OCI-M1 (cell line): ENCODE measurements around the gene ETV6.

ENCODE experiments used
- DNase-seq: peaks from one replicate; lab custom pipeline; 2025; lab: John Stamatoyannopoulos, UW

ETV6 gene

DNA sequence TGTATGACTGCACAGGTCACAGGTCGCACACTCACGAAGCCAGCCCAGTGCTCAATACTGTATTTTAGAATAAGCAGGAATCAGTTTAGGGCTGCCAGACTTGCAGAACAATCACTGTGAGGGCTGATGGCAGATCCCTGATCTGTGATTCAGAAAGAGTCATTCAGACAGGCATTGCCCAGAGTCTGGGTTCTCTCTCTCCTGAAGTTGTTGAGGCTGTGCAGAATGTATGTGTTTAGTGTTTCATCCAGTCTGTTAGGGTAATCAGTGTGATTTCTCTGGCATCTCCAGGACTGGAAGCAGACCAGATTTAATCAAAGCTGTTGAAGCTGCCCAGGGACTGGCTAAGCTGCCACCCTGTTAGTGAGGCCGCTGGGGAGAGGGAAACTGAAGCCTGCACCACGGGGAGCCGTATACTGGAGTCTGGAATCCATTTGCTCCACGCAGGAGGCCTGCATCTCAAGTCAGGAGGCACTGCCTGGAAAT, 69.3 kb downstream of the ETV6 start:
- DNase-seq: no peak

DNA sequence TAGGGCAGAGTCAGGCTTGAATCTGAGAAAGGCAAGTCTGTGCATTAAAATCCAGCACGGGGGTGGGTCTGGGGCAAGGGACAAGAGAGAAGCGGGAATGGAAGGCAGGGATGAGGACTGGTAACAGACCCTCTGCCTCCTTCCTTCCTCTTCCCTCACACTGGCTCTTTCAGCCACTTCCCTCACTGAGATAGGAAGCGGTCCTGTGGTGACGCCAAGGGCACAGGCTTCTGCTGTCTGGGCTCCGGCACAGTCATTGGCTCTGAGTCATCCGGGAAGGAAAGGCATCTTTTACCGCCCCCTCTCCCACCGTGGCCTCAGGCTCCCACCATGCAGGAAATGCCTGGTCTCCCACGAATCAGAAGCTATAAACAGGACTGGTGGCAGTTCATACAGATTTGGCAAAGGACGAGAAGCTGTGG, 70.2 kb downstream of the ETV6 start:
- DNase-seq: no peak

DNA sequence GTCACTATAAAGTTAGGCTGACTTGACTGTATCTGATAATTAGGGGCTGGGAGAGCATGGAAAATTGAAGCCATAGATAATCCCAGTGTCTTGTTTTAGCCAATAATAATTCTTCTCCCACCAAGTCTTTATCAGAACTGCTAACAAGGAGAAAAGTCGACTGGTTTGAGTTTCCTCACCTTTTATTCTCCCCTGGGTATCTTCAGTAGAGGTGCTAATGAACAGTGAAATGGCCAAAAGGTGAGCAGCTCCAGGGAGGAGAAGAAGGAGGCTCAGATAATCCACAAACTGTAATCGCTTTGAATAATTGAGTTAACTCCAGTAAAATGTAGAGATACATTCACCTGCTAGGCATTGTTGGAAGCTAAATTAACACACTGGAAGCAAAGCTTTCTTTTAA, 72.6 kb downstream of the ETV6 start:
- DNase-seq: no peak

DNA sequence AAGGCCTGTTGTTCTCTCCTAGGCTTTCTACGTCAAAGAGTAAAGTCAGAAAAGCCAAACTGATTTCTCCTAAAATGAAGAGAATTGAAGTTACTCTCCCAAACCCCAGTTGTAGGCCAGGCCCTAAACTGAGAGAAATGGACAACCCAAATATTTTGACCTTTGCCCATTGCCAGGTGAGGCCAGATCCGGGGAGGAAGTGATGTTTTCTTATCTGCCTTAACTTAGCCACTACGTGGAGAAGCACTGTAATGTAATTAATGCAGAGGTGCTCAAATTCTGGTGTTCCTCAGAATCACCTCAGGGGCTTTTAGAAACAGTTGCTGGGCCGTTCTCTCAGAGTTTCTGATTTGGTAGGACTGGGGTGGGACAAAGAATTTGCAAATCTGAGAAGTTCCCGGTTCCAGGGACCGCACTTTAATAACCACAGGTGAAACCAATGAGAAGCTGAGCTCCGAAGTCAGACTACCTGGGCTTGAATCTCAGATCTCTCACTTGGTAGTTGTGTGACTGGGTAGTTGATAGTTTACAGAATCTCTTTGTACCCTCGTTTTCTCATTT, 73.2 kb downstream of the ETV6 start:
- DNase-seq: no peak

DNA sequence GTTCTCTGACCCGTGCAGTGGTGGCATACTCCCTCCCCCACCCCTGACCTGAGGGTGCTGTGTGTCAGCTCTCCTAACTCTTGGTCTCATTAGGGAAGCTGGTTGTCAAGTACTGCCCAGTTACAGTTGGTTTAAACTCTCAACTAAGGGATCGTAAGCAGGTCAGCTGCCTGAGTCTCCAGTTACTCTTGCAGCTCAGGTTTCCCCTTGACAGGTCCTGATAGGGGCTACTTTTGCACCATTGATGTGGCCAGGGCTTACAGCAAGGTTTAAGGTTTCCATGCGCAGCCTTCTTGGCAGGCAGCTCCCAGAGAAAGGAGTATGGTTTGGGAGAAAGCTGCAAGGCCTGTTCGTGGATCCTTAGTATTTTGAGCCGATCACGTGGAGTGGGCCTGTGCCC, 74.5 kb downstream of the ETV6 start:
- no peak for DNase-seq

DNA sequence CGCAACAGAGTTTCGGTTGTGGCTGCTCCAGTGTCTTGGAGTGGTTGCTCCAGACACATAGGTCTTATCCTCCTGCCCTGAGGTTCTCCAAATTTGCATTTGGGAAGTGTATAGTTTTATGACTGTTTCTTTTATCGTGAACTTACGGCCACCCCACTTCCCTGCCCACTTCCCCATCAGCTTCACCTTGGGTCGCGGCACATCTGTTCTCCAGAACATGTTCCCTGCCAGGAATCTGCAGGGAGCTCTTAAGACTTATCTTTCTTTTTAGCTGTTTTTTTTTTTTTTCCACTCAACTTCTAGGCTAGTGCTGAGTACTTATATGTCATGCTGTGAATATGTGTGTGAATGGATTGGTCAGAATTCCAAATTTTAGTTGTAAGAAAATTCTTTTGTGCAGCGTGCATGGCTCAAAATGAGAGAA, 75.4 kb downstream of the ETV6 start:
- DNase-seq: no peak

DNA sequence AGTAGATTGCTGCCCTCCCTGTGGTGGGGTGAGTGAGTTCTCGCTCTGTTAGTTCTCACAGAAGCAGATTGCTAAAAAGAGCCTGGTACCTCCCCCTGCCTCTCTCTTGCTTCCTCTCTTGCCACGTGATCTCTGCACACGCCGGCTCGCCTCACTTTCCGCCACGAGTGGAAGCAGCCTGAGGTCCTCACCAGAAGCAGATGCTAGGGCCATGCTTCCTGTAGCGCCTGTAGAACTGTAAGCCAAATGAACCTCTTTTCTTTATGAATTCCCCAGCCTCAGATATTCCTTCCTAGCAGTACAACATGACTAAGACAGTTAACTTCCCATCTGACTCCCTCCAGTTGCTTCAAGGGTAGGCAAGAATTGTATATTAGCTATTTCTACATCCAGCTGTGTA, 76.2 kb downstream of the ETV6 start:
- DNase-seq: no peak

DNA sequence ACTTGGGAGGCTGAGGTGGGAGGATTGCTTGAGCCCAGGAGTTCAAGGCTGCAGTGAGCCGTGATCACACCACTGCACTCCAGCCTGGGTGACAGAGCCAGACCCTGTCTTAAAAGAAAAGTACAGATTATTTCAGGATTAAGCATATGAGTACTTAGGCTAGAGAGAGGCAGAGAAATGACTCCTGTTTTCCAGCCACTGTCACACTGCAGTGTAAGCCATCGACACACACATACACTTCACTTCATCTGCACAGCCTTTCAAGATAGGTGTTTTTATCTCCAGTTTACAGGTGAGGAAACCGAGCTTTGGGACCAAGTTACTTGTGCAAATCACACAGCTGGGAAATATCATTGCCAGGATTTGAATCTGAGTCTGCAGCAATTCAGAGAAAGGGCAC, 77.2 kb downstream of the ETV6 start:
- no peak for DNase-seq

DNA sequence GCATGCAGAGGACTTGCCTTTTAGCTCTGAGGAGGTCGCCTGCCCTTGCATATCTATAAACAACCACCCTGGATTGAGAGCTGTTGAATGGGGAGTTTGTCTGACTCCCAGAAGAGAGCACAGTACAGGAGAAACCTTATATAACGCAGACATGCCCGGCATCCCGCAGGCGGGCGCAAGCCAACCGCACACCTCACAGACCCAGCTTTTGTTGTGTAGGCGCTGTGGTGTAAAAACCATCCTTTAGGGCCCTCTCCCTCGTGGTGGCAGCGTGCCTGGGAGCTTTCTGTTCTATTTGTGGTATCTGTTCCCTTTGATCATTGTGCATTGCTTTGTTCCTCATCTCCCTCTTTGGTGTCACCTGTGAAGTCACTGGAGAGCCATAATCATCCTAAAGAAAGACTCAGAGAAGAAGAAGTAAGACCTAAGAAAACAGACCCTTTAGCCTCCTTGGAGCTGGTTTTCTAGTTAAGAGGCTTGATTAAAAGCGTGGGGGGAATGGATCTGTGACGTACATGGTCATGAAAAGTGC, 77.7 kb downstream of the ETV6 start:
- no peak for DNase-seq

DNA sequence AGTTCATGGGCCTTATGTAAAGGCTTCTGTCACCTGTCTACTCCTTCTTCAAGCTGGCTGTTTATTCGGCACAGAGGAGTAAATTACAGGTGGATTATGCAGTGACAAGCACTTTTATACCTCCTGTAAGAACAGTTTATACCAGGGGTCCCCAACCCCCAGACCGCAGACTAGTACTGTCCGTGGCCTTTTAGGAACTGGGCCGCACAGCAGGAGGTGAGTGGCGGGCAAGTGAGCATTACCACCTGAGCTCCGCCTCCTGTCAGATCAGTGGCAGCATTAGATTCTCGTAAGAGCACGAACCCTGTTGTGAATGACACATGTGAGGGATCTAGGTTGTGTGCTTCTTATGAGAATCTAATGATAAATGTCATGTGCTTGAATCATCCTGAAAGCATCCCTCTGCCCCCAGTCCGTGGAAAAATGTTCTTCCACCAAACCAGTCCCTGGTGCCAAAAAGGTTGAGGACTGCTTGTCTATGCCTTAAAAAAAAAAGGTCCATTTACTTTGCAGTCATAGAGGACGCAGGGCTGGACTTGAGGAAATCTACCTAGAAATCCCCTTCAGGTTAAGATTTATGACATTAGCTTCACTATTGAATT, 78.8 kb downstream of the ETV6 start:
- DNase-seq: no peak

DNA sequence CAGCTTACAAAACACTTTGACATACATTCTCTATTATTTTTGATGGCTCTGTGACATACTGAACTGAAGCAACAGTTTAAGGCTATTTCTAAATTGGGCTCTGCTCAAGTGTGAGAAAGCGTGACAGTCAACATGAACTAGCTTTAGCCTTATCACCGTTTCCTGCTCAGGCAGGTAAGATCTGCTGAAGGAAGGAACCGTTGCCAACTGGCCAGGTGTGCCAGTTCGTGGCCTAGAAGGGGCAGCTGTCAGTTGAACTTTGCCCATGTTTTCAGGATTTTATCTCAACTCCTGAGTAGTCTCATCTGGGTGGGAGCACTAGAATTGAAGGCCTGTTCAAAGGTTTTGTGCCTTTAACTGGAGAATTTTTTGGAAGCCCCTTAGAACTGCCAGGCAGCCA, 79.5 kb downstream of the ETV6 start:
- DNase-seq: no peak

DNA sequence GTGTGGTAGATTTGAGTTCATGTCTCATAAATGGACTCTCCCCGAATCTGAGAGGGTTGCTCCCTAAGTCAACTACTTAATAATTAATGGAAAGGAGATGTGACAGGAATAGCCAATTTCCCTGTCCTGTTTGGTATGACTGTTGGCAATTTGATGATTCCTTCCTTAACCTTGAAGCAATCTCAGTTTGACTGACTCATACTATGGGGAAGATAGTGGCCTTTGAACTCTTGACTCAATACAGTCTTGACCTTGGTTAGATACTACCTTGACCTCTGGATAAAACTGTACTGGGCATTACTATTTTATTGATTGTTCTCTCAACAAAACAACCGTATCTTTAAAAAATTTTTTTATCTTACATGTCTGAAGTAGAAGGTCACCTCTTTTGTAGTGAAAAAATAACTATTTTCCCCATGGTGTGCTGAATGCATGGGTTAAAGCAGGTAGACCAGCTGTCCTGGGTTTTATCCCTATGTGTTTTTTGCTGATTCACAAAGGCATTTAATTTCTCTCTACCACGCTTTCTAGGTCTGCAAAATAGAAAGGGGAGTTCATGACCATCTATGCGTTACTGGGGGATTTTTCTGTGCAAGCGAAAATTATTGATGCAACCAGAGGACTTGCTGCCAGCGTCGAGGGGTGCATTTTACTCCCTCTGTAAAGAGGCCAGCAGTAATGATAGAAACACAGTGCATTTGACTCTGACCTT, 80.1 kb downstream of the ETV6 start:
- DNase-seq: no peak

DNA sequence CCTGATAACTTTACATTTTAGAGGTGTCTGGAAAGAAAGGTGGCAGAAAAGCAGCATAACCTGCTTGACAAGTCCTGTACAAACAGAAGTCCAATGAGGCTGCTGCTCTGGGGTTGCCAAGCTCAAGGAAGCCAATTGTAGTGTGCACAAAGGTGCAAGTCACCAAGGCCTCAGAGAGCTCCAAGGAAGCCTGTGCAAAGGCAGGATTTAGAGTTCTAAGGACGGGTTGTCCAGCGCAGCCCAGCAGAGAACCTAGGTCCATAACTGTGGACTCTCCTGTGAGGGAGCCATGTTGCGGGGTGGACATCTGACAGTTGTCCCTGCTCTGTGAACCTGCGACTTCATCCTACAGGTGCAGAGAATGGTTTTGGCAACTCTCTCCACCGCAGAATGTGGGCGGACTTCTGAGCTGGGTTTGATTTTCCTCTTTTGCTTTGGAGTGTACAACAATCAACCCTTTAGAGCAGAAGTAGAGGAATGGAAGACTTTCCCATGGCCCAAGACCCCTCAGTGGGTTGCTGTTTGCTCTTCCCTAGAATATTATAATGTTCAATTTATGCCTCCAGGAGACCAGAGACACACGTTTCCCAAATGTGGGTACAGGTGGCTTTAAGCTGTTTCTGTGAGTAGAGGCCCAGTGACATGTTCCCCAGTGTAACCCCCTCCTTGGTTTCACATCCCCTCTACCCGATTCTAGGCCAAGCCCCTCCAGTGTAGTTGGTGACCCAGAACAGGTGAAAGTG, 81.0 kb downstream of the ETV6 start:
- no peak for DNase-seq

DNA sequence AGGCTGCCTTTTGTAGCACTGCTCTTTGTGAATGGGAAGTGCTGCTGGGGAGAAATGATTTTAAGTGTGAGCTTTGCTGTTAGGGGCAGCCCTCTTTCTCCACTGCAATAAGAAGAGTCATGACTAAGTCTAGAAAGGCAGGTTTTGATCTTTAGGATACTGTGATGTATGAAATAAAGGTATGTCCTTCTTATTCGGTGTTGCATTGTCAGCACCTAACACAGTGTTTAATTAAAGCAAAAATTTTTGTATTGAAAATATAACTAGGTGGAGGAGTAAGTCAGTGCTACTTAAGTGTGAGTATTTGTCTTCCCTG, 81.5 kb downstream of the ETV6 start:
- no peak for DNase-seq

DNA sequence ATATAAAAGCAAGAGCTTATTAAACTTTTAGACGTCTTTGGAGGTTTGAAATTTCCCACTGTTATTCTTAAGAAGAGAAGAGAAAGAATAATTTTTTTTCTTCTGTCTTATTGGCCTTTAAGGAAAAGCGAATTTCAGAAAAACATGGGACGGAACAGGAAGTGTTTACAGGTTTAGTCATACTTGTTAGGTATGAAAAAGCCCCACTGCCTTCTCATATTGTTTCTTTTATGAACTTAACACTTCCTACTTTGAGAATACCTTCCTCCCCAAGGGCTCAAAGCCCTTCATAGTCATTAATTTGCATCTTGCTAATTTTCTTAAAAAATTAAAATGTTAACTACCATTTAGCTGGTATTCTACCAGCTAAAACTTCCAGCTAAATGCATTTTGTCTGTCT, 82.0 kb downstream of the ETV6 start:
- DNase-seq: no peak

DNA sequence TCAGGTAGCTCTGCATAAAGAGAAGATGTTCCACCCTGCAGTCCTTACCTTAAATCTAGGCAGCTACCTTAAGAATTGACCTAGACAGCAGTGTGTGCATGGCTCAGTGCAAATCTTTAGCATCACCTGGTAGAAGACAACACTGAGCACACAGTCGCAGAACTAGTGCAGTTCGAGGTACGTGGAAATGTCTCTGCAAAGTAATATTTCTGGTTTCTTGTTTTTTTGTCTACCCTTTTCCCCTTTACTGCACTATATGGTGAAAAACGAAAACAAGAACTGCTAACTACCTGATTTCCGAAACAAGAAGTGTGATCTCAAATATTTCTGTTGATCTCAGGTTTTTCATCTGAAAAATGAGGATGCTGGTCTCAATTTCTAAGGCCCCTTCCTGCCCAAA, 82.5 kb downstream of the ETV6 start:
- no peak for DNase-seq

DNA sequence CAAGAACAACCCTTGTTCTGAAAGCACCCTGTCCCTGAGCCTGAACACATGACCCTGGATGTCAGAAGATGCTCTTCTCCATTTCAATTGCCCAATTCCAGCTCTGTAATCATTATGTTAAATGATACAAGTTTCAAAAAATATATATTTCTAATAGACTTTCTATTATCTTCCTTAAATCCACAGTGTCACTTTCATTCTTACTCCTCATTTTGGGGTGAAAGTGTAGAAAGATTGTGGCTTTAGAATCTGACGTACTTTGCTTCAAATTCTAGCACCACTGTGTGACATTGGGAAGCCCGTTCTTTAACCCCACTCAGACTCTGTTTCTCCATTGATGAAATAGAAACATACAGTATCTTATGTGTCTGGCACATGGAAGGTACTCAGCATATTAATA, 83.2 kb downstream of the ETV6 start:
- DNase-seq: no peak

DNA sequence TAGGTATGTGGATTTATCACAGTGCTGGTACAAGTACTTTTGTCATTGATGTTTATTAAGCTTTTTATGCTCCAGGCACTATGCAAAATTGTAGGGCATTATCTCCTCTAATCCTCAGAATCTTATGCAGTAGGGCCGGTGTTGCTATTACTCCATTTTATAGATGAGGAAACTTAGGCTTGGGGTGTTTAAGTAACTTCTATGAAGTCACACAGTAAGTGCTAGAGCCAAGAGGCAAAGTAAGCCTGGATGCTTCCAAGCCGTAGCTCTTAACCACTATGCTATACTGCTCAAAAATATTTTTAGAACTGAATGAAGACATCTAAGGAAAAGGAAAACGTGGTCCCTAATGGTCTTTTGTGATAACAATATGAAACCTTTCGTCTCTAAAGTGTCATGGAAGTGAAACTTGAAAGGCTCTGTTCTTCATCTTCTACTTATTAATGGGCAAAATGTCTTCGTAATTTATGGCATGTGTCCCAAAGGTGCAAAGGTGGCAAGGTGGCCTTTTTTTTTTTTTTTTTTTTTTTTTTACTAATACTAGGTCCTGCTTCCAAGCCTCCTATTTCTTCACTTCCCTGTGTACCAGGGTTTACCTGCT, 85.2 kb downstream of the ETV6 start:
- no peak for DNase-seq

DNA sequence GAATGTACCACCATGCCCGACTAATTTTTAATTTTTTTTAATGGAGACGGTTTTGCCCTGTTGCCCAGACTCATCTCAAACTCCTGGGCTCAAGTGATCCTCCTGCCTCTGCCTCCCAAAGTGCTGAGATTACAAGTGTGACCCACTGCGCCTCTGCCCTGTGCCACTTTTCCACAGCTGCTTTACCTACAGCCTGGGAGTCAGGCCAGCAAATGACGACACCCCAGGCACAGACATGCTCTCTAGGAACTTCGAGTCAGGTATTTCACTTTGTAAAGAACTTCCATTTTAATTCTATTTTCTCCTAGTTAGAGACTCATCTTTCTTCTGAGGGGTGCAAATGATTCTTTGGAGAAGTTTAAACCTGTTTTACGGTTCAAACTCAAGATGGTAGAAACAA, 89.0 kb downstream of the ETV6 start:
- no peak for DNase-seq

DNA sequence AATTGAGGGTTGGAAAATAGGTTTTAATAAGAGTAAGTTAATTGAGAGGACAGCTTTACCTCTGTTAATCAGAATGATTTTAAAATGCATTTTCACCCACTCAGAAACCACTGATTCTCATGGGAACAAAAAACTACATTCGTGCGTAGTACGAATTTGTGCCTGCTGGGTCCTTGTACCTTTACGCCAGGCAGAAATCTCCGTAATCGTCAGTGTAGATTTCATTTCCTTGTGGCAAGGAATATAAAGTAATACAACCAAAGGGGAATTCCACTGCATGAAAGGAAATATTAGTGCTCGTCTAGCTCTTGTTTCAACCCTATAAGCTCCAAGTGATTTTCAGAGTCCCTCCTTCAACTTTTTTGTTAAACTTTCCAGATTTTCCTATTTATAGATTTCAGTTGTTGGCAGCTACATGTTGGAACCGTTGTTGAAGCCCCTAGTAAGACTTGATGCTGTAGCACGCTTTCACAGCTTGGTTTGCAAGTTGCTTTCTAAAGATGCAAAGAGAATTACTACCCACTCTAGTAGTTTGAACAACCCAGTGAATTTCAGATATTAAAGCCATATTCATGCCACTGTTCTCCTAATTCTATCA, 90.6 kb downstream of the ETV6 start:
- no peak for DNase-seq

DNA sequence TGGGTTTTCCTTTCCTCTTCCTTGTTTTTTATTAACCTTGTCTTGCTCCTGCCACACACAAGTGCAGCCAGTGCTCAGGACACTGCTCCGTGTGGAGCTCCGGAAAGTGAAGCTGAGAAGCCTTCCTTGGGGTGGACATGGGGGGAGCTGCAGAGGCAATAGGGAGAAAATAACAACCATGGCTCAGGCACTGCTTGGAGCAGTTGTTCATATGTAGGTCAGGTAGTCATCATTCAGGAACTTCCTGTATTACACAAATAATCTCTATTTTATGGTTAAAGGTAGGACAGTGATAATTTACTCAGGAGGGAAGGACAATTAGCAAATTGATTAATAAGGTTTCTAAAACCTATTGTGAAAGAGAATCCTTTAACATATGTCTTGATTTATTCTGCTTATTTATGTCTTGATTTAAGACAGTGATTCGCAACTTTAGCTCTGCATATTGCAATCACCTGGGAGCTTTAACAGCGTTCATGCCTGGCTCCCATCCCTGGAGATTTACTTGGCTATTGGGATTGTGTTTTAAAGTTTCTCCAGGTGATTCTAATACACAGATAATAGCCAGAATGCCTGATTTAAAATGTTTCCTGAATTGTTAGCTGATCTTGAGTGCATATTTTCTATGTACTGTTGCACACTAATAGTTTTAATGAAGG, 92.1 kb downstream of the ETV6 start:
- no peak for DNase-seq
